ENCODE measurements around the gene CEP131. TPM values are rescaled to one million over a fixed set of nuclear protein-coding genes. Genes with fewer than 3 reads are reported as not detected.

Gene CEP131
- total RNA-seq, 8 experiments from 2014 or later = 5.0 to 34.3 (median 14.8) TPM

GRCh38 chr17:81250286-81251093, 27.7 kb upstream of the CEP131 start:
- Histone ChIP-seq H3K4me1 (replicated peaks in 1 of 2) (peaks cover 36 to 44% of the 10 kb centered on the region in 2 donors), H3K27ac (peak overlapping the region; percentile 64 to 77), H3K4me3 (no peak overlapping the region)
- 83 to 100% (median 96%) methylated on average over 3 to 9 of the region's 31 CpGs; no CpG with 5 or more reads in 3 of the 10 experiments for WGBS, 10 experiments
- no peak for ATAC-seq (replicated peaks in 6 of 8)
- in situ Hi-C loops (cut with MboI; ENCODE audit: low pct_unique_long_range_greater_than_20kb in 2 of 9, low sequenced_read_pairs in 9 of 9, unreplicated experiment in 9 of 9) = loop anchor here in 4 of 9 experiments (10.0 to 25.0 kb wide), 3 partner anchors 234 to 262 kb away; partner anchors contain the start of gene ACTG1 (in 1 of the 4)

- in situ Hi-C loops (cut with MboI; ENCODE audit: low pct_unique_long_range_greater_than_20kb in 2 of 9, low sequenced_read_pairs in 9 of 9, unreplicated experiment in 9 of 9) = loop anchor here in 4 of 9 experiments (10.0 to 25.0 kb wide), 4 partner anchors 235 to 263 kb away; partner anchors contain the start of gene ACTG1 (in 1 of the 4)
These were observed 26.7 kb upstream of the CEP131 start for GRCh38 chr17:81249223-81250040.

GRCh38 chr17:81248649-81249048, 25.9 kb upstream of the CEP131 start:
- H3K4me1 ChIP-seq (replicated peaks in 1 of 2) = peaks cover 28 to 32% of the 10 kb centered on the region in 2 donors
- WGBS, 10 experiments = 36 to 75% (median 70%) methylated on average over 1 to 2 of the region's 16 CpGs; no CpG with 5 or more reads in 7 of the 10 experiments
- no peak overlapping the region for H3K27ac ChIP-seq
- no peak overlapping the region for H3K4me3 ChIP-seq
- in situ Hi-C loops (cut with MboI; ENCODE audit: low pct_unique_long_range_greater_than_20kb in 2 of 9, low sequenced_read_pairs in 9 of 9, unreplicated experiment in 9 of 9) = loop anchor here in 1 of 9 experiments (25.0 kb wide), 1 partner anchor 236 kb away; no protein-coding TSS in a partner anchor
- no peak for ATAC-seq (replicated peaks in 6 of 8)

More at GRCh38 chr17:81249223-81250040, 26.7 kb upstream of the CEP131 start:
- WGBS, 10 experiments = 80 to 100% (median 100%) methylated on average over 1 to 6 of the region's 15 CpGs; no CpG with 5 or more reads in 5 of the 10 experiments
- Histone ChIP-seq H3K27ac (no peak overlapping the region), H3K4me1 (replicated peaks in 1 of 2) (peaks cover 28 to 34% of the 10 kb centered on the region in 2 donors), H3K4me3 (no peak overlapping the region)
- no peak for ATAC-seq (replicated peaks in 6 of 8)

- WGBS, 10 experiments = 90 to 100% (median 96%) methylated on average over 1 to 12 of the region's 15 CpGs; no CpG with 5 or more reads in 3 of the 10 experiments
- no peak for ATAC-seq (replicated peaks in 6 of 8)
- Histone ChIP-seq H3K4me3 (no peak overlapping the region), H3K4me1 (replicated peaks in 1 of 2) (peaks cover 17 to 20% of the 10 kb centered on the region in 2 donors), H3K27ac (no peak overlapping the region)
- in situ Hi-C loops (cut with MboI; ENCODE audit: low pct_unique_long_range_greater_than_20kb in 2 of 9, low sequenced_read_pairs in 9 of 9, unreplicated experiment in 9 of 9) = loop anchor here in 1 of 9 experiments (25.0 kb wide), 1 partner anchor 235 kb away; no protein-coding TSS in a partner anchor
These were observed 24.7 kb upstream of the CEP131 start for GRCh38 chr17:81247339-81247990.

GRCh38 chr17:81246679-81247338, 24.0 kb upstream of the CEP131 start:
- Histone ChIP-seq H3K27ac (no peak overlapping the region), H3K4me1 (replicated peaks in 1 of 2) (peaks cover 11 to 13% of the 10 kb centered on the region in 2 donors), H3K4me3 (no peak overlapping the region)
- in situ Hi-C loops (cut with MboI; ENCODE audit: low pct_unique_long_range_greater_than_20kb in 2 of 9, low sequenced_read_pairs in 9 of 9, unreplicated experiment in 9 of 9) = loop anchor here in 1 of 9 experiments (25.0 kb wide), 1 partner anchor 235 kb away; no protein-coding TSS in a partner anchor
- no peak for ATAC-seq (replicated peaks in 6 of 8)
- 67 to 100% (median 89%) methylated on average over 1 to 8 of the region's 28 CpGs; no CpG with 5 or more reads in 5 of the 10 experiments for WGBS, 10 experiments

GRCh38 chr17:81246343-81246670, 23.5 kb upstream of the CEP131 start:
- peak in 1 of 8 experiments; percentile 8 for ATAC-seq (replicated peaks in 6 of 8)
- peaks cover 6 to 8% of the 10 kb centered on the region in 2 donors for H3K4me1 ChIP-seq (replicated peaks in 1 of 2)
- H3K27ac ChIP-seq = no peak overlapping the region
- 67 to 100% (median 90%) methylated on average over 1 to 3 of the region's 10 CpGs; no CpG with 5 or more reads in 6 of the 10 experiments for WGBS, 10 experiments
- H3K4me3 ChIP-seq = no peak overlapping the region
- in situ Hi-C loops (cut with MboI; ENCODE audit: low pct_unique_long_range_greater_than_20kb in 2 of 9, low sequenced_read_pairs in 9 of 9, unreplicated experiment in 9 of 9) = loop anchor here in 1 of 9 experiments (25.0 kb wide), 1 partner anchor 234 kb away; no protein-coding TSS in a partner anchor

- peak in 4 of 8 experiments; percentile 2 to 12 (median 5) for ATAC-seq (replicated peaks in 6 of 8)
- no peak overlapping the region for H3K4me3 ChIP-seq
- in situ Hi-C loops (cut with MboI; ENCODE audit: low pct_unique_long_range_greater_than_20kb in 2 of 9, low sequenced_read_pairs in 9 of 9, unreplicated experiment in 9 of 9) = loop anchor here in 1 of 9 experiments (25.0 kb wide), 1 partner anchor 234 kb away; no protein-coding TSS in a partner anchor
- 90 to 100% (median 91%) methylated on average over 2 to 6 of the region's 37 CpGs; no CpG with 5 or more reads in 7 of the 10 experiments for WGBS, 10 experiments
- H3K27ac ChIP-seq = peak overlapping the region in 1 of 2 donors; percentile 32
- peaks cover under 1 to 3% of the 10 kb centered on the region in 2 donors for H3K4me1 ChIP-seq (replicated peaks in 1 of 2)
These were observed 23.0 kb upstream of the CEP131 start for GRCh38 chr17:81245665-81246342.

- in situ Hi-C loops (cut with MboI; ENCODE audit: low pct_unique_long_range_greater_than_20kb in 2 of 9, low sequenced_read_pairs in 9 of 9, unreplicated experiment in 9 of 9) = loop anchor here in 1 of 9 experiments (25.0 kb wide), 1 partner anchor 233 kb away; no protein-coding TSS in a partner anchor
- Histone ChIP-seq H3K27ac (peak overlapping the region in 1 of 2 donors; percentile 32), H3K4me3 (no peak overlapping the region), H3K4me1 (replicated peaks in 1 of 2) (peaks cover 0 to 4% of the 10 kb centered on the region in 2 donors)
- WGBS, 10 experiments = 23 to 100% (median 83%) methylated on average over 1 to 3 of the region's 25 CpGs; no CpG with 5 or more reads in 6 of the 10 experiments
- ATAC-seq (replicated peaks in 6 of 8) = peak in 1 of 8 experiments; percentile 3
These were observed 22.4 kb upstream of the CEP131 start for GRCh38 chr17:81245024-81245664.

GRCh38 chr17:81244358-81245023, 21.7 kb upstream of the CEP131 start:
- in situ Hi-C loops (cut with MboI; ENCODE audit: low pct_unique_long_range_greater_than_20kb in 2 of 9, low sequenced_read_pairs in 9 of 9, unreplicated experiment in 9 of 9) = loop anchor here in 1 of 9 experiments (25.0 kb wide), 1 partner anchor 232 kb away; no protein-coding TSS in a partner anchor
- Histone ChIP-seq H3K4me1 (replicated peaks in 1 of 2) (peaks cover 0 to 5% of the 10 kb centered on the region in 2 donors), H3K4me3 (no peak overlapping the region), H3K27ac (no peak overlapping the region)
- ATAC-seq (replicated peaks in 6 of 8) = no peak
- WGBS, 10 experiments = 76 to 100% (median 89%) methylated on average over 1 to 14 of the region's 24 CpGs; no CpG with 5 or more reads in 5 of the 10 experiments

- in situ Hi-C loops (cut with MboI; ENCODE audit: low pct_unique_long_range_greater_than_20kb in 2 of 9, low sequenced_read_pairs in 9 of 9, unreplicated experiment in 9 of 9) = loop anchor here in 1 of 9 experiments (25.0 kb wide), 1 partner anchor 231 kb away; no protein-coding TSS in a partner anchor
These were observed 20.5 kb upstream of the CEP131 start for GRCh38 chr17:81243333-81243664.

More at GRCh38 chr17:81243333-81243664, 20.5 kb upstream of the CEP131 start:
- peaks cover 0 to 5% of the 10 kb centered on the region in 2 donors for H3K4me1 ChIP-seq (replicated peaks in 1 of 2)
- ATAC-seq (replicated peaks in 6 of 8) = no peak
- H3K27ac ChIP-seq = no peak overlapping the region
- no CpG with 5 or more reads among the region's 10 CpGs for WGBS, 10 experiments
- H3K4me3 ChIP-seq = no peak overlapping the region
